Measurements from ENCODE around the gene EHD4. TPM values are rescaled to one million over a fixed set of nuclear protein-coding genes. Genes with fewer than 3 reads are reported as not detected.

EHD4 gene
- total and polyA plus RNA-seq, 9 donors, result 8.8 to 23.3 (median 13.7) TPM

DNA sequence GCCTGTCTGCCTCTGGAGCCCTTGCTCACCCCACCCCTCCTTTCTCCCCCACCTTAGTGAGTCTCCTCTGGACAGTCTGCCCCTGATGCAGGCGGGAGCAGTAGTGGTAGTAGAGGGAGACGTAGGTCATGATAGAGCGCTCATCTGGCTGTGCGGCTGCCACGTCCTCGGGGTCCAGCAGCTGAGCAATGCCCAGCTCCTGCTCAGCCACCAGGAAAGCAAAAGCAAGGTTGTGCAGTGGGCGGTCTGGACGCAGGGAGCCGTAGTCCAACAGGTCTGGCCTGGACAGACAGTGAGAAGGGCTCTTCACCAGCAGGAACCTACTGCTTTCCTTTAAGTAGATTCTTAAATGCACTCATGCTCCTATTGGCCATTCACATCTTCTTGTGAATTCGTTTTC lies 85.2 kb downstream of the EHD4 start:
- TF ChIP-seq POLR2A (IDR thresholded peaks at IDR 0.05) (no peak), EP300 (IDR thresholded peaks at IDR 0.05) (no peak)
- TF ChIP-seq, protein P1, sequence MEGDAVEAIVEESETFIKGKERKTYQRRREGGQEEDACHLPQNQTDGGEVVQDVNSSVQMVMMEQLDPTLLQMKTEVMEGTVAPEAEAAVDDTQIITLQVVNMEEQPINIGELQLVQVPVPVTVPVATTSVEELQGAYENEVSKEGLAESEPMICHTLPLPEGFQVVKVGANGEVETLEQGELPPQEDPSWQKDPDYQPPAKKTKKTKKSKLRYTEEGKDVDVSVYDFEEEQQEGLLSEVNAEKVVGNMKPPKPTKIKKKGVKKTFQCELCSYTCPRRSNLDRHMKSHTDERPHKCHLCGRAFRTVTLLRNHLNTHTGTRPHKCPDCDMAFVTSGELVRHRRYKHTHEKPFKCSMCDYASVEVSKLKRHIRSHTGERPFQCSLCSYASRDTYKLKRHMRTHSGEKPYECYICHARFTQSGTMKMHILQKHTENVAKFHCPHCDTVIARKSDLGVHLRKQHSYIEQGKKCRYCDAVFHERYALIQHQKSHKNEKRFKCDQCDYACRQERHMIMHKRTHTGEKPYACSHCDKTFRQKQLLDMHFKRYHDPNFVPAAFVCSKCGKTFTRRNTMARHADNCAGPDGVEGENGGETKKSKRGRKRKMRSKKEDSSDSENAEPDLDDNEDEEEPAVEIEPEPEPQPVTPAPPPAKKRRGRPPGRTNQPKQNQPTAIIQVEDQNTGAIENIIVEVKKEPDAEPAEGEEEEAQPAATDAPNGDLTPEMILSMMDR (IDR thresholded peaks at IDR 0.05), result no peak
- H3K27ac ChIP-seq, result no peak overlapping the region
- DNase-seq, result no peak
- no peaks in the 10 kb centered on the region for H3K27me3 ChIP-seq
- H3K4me1 ChIP-seq (ENCODE audit: insufficient read depth), result peaks cover 5% of the 10 kb centered on the region
- intact Hi-C loops (cut with DNase I), result no loop called here
- H3K36me3 ChIP-seq, result no peaks in the 10 kb centered on the region
- H3K4me3 ChIP-seq, result no peak overlapping the region
- H3K9me3 ChIP-seq, result no peaks in the 10 kb centered on the region
- WGBS, 3 donors, result 88 to 95% (median 93%) methylated on average over 10 of the region's 10 CpGs

DNA sequence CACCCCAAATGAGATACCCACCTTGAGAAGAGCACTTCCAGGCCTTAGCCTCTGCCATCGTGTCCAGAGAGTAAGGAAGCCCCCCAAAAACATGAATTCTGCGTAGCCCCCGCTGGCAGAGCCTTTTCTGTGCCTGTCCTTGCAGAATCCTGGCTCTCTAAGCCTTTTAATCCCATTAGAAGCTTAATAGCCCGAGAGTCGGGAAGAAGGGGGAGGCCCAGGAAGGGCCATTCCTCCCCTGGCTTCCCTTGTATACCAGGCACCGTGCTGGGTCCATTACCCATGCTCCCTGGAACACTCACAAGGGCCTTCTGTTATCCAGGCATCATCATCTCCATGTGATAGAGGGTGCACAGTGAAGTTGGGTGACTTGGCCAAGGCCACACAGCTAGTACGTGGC lies 85.6 kb downstream of the EHD4 start:
- intact Hi-C loops (cut with DNase I), result no loop called here
- Histone ChIP-seq H3K27ac (no peak overlapping the region), H3K36me3 (no peaks in the 10 kb centered on the region), H3K27me3 (no peaks in the 10 kb centered on the region), H3K4me3 (no peak overlapping the region), H3K9me3 (no peaks in the 10 kb centered on the region), H3K4me1 (ENCODE audit: insufficient read depth) (peaks cover 5% of the 10 kb centered on the region)
- DNase-seq, result no peak
- WGBS, 3 donors, result 91 to 96% (median 93%) methylated on average over 7 of the region's 7 CpGs
- TF ChIP-seq EP300 (IDR thresholded peaks at IDR 0.05), result no peak
- no peak for TF ChIP-seq POLR2A (IDR thresholded peaks at IDR 0.05)
- TF ChIP-seq, protein P1 (IDR thresholded peaks at IDR 0.05), result no peak

DNA sequence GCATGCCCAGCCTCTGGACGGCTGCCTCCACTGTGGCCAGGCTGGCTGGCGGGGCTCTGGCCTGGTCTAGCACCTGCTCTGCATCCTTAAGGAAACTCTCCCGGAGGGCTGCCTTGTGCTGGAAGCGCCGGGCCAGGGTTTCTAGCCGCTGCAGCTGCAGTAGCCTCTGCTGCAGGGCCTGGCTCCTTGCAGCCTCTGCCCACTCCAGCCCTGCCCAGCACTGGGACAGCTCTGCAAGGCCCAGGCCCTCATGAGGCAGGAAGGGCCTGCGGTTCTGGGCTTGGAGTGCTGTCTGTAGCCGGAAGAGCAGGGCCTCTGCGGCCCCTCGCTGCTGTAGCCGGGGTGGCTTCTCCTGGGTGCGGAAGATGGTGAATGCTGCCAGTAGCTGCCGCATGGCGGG lies 86.5 kb downstream of the EHD4 start:
- Histone ChIP-seq H3K4me1 (ENCODE audit: insufficient read depth) (peaks cover 5% of the 10 kb centered on the region), H3K4me3 (no peak overlapping the region), H3K36me3 (no peaks in the 10 kb centered on the region), H3K9me3 (no peaks in the 10 kb centered on the region), H3K27ac (no peak overlapping the region), H3K27me3 (no peaks in the 10 kb centered on the region)
- WGBS, 3 donors, result 92 to 97% (median 96%) methylated on average over 14 of the region's 14 CpGs
- TF ChIP-seq, protein P1 (IDR thresholded peaks at IDR 0.05), result no peak
- TF ChIP-seq POLR2A (IDR thresholded peaks at IDR 0.05) (no peak), EP300 (IDR thresholded peaks at IDR 0.05) (no peak)
- intact Hi-C loops (cut with DNase I), result no loop called here
- no peak for DNase-seq

DNA sequence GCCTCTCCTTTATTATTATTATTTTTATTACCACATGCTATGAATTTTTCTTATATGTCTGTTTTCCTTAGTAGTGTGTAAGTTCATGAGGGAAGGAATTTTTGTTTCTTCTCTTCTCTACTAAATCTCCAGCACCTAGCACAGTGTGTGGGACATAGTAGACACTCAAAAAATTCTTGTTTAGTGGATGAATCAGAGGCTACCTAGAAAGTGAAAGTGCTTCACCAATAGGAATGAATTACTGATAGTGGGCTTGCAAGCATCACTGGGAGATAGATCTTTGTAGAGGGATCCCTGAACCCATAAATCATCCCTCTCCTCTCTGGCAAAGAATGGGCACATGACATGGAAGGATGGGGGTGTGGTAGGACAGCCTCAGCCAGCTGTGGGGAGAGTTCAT lies 87.0 kb downstream of the EHD4 start:
- H3K36me3 ChIP-seq, result no peaks in the 10 kb centered on the region
- H3K4me1 ChIP-seq (ENCODE audit: insufficient read depth), result peaks cover 5% of the 10 kb centered on the region
- no peak overlapping the region for H3K4me3 ChIP-seq
- H3K27ac ChIP-seq, result no peak overlapping the region
- H3K9me3 ChIP-seq, result no peaks in the 10 kb centered on the region
- DNase-seq, result no peak
- H3K27me3 ChIP-seq, result no peaks in the 10 kb centered on the region
- TF ChIP-seq, protein P1 (IDR thresholded peaks at IDR 0.05), result no peak
- no peak for TF ChIP-seq EP300 (IDR thresholded peaks at IDR 0.05)
- TF ChIP-seq POLR2A (IDR thresholded peaks at IDR 0.05), result no peak
- intact Hi-C loops (cut with DNase I), result no loop called here

DNA sequence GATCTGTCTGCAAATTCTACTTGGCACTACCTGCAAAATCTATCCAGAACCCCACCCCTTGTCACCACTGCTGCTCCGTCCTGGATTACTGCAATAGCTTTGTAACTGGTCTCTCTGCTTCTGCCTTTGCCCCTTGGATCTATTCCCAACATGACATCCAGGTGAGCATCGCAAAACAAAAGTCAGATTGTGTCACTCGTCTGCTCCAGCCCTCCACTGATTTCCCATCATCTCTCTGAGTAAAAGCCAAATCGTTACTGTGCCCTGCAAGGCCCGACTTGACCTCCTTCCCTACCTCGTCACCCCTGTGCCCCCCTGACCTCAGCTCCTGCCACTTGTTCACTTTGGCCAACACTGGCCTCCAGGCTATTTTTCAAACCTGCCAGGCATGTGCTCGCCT lies 87.9 kb downstream of the EHD4 start:
- Histone ChIP-seq H3K27me3 (no peaks in the 10 kb centered on the region), H3K36me3 (no peaks in the 10 kb centered on the region), H3K9me3 (no peaks in the 10 kb centered on the region), H3K4me1 (ENCODE audit: insufficient read depth) (peaks cover 5% of the 10 kb centered on the region), H3K27ac (no peak overlapping the region), H3K4me3 (no peak overlapping the region)
- 89 to 95% (median 95%) methylated on average over 7 of the region's 7 CpGs for WGBS, 3 donors
- no peak for DNase-seq
- TF ChIP-seq POLR2A (IDR thresholded peaks at IDR 0.05), result no peak
- TF ChIP-seq EP300 (IDR thresholded peaks at IDR 0.05), result no peak
- TF ChIP-seq, protein P1 (IDR thresholded peaks at IDR 0.05), result no peak
- intact Hi-C loops (cut with DNase I), result no loop called here

Measured in ovary (tissue), 9 donors.